ENCODE results near the gene EXOC6B.

- TF ChIP-seq CTCF (IDR thresholded peaks at IDR 0.05 in 4 of 5, conservative IDR thresholded peaks at IDR 0.05 in 1 of 5) (no peak), POLR2A (IDR thresholded peaks at IDR 0.05) (no peak)
These were observed 17.5 kb upstream of the EXOC6B start for GRCh38 chr2:72843301-72843700.

Measured in gastrocnemius medialis (tissue), 4 donors.